ENCODE measurements around the gene ZNF865. TPM values are rescaled to one million over a fixed set of nuclear protein-coding genes. Genes with fewer than 3 reads are reported as not detected.

Gene ZNF865
- polyA plus RNA-seq, 1 experiment: 0.88 TPM

DNA sequence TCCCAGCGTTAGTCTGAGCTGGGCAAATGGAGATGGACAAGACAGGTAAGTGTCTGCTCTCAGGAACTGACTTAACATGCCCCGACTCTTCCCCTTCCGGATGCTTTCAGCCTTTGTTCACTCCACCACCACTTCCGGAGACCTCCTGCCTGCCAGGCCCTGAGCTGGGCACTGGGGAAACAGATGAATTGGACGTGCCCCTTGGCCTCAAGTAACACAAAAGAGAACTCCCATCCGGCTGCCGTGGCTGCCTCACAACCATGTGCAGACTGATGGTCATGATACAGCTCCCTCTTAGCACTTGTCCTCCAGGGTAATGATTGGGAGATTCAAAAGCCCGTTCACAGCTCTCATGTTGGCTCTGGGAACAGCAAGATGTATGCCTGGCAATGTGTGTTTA lies 12.0 kb downstream of the ZNF865 start:
- Histone ChIP-seq H3K27me3 (ENCODE audit: control insufficient read depth, insufficient read depth, low read length) (no peaks in the 10 kb centered on the region), H3K4me3 (ENCODE audit: low read depth, low read length) (no peak overlapping the region), H3K27ac (ENCODE audit: low read depth, low read length) (no peak overlapping the region), H3K9me3 (ENCODE audit: control insufficient read depth, insufficient read depth, low read length) (peaks cover 7% of the 10 kb centered on the region; the same call in 1 of the 2 replicates)
- TF ChIP-seq, protein P1, sequence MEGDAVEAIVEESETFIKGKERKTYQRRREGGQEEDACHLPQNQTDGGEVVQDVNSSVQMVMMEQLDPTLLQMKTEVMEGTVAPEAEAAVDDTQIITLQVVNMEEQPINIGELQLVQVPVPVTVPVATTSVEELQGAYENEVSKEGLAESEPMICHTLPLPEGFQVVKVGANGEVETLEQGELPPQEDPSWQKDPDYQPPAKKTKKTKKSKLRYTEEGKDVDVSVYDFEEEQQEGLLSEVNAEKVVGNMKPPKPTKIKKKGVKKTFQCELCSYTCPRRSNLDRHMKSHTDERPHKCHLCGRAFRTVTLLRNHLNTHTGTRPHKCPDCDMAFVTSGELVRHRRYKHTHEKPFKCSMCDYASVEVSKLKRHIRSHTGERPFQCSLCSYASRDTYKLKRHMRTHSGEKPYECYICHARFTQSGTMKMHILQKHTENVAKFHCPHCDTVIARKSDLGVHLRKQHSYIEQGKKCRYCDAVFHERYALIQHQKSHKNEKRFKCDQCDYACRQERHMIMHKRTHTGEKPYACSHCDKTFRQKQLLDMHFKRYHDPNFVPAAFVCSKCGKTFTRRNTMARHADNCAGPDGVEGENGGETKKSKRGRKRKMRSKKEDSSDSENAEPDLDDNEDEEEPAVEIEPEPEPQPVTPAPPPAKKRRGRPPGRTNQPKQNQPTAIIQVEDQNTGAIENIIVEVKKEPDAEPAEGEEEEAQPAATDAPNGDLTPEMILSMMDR (IDR thresholded peaks at IDR 0.05; ENCODE audit: low read depth, low read length): no peak
- ChIA-PET CTCF (interaction anchor here (1.0 to 1.9 kb wide), 3 partner anchors 11 to 114 kb away, joined by 3 to 11 read pairs (median 5); no protein-coding TSS in a partner anchor), POLR2A (no interaction called here)
- DNase-seq (ENCODE audit: low read depth, low spot score): no peak

DNA sequence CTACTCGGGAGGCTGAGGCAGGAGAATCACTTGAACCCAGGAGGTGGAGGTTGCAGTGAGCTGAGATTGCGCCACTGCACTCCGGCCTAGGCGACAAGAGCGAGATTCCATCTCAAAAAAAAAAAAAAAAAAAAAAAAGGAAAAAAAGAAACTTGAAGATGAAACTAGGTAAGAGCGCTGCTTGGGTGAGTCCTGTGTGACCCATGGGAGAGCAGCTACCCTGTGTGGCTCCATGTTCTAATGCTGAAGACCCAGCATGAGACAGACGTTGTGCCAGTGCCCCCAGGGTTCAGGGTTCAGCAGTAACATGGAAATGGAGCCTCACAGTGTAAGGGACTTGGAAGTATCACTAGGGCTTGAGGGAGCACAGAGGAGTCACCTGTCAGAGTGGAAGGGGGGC lies 13.0 kb downstream of the ZNF865 start:
- Histone ChIP-seq H3K27me3 (ENCODE audit: control insufficient read depth, insufficient read depth, low read length) (no peaks in the 10 kb centered on the region), H3K27ac (ENCODE audit: low read depth, low read length) (no peak overlapping the region), H3K4me3 (ENCODE audit: low read depth, low read length) (no peak overlapping the region), H3K9me3 (ENCODE audit: control insufficient read depth, insufficient read depth, low read length) (peaks cover 7% of the 10 kb centered on the region; the same call in 1 of the 2 replicates)
- CTCF ChIA-PET: interaction anchor here (0.6 to 2.0 kb wide), 4 partner anchors 12 to 151 kb away, joined by 5 to 11 read pairs (median 6); no protein-coding TSS in a partner anchor
- POLR2A ChIA-PET: interaction anchor here (0.5 to 0.7 kb wide), 3 partner anchors 16 to 114 kb away, joined by 3 to 8 read pairs (median 6); no protein-coding TSS in a partner anchor
- DNase-seq (ENCODE audit: low read depth, low spot score): no peak
- TF ChIP-seq, protein P1 (IDR thresholded peaks at IDR 0.05; ENCODE audit: low read depth, low read length): no peak

DNA sequence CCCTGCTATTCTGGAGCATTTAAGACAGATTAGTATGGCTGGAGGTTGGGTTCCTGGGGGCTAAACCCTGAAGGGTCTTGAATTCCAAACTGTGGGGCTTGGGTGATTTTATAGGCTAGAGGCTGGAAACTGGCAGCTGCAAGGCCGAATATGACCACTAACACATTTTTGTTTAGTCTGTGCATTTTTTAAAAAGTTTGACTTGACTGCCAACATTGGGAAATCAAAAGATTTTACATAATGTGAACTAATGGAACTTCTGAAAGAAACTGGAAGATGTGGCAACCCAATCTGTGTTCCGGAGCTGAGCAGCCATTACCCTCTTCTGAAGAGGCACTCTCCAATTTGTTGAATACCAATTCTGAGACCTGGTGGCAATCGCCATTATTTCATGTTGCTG lies 13.8 kb downstream of the ZNF865 start:
- peak overlapping the region; percentile 47 for H3K27ac ChIP-seq (ENCODE audit: low read depth, low read length)
- CTCF ChIA-PET: interaction anchor here (0.6 to 2.0 kb wide), 5 partner anchors 12 to 152 kb away, joined by 3 to 8 read pairs (median 6); partner anchors contain the start of gene ZNF865
- no peak overlapping the region for H3K4me3 ChIP-seq (ENCODE audit: low read depth, low read length)
- TF ChIP-seq, protein P1 (IDR thresholded peaks at IDR 0.05; ENCODE audit: low read depth, low read length): no peak
- POLR2A ChIA-PET: interaction anchor here (0.6 to 0.7 kb wide), 3 partner anchors 19 to 292 kb away, joined by 3 to 5 read pairs (median 3); partner anchors contain the start of gene ZNF524
- peaks cover 7% of the 10 kb centered on the region; the same call in 1 of the 2 replicates for H3K9me3 ChIP-seq (ENCODE audit: control insufficient read depth, insufficient read depth, low read length)
- no peaks in the 10 kb centered on the region for H3K27me3 ChIP-seq (ENCODE audit: control insufficient read depth, insufficient read depth, low read length)
- DNase-seq (ENCODE audit: low read depth, low spot score): no peak

DNA sequence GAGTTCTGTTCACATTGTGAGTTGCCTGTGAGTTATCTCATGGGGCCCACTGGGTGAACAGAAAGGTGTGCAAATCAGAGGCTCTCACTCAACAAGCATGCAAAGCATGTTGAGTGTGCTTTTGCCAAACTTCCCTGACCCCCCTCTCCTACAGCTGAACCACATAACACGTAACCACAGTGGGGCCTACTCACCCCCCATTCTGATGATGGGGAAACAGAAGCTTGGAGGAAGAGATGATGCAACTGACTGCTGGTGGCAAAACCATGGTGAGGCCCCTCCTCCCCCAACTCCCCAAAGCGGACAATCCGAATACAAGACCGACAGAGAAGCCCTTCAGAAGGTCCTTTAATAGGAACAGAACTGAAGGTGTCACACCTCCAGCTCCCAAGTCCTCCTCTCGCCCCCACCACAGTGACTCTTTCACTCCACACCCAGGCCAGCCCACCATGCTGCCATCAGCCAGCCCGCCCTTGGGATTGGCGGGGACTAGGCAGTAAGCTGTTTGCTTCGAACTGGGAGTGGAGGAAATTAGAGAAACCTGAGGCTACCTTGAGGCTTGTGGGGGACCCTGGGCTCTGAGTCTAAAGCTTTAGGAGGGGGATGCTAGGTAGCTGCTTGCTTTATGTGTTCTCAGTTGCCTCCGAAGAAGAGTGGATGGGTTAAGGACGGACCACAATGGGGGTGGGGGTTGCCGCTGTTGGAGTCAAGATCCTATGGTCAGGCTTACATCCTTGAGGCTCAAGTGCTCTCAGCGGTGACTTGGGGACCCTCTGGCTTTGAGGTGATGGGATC lies 15.2 kb downstream of the ZNF865 start:
- H3K4me3 ChIP-seq (ENCODE audit: low read depth, low read length): no peak overlapping the region
- POLR2A ChIA-PET: interaction anchor here (0.5 to 1.3 kb wide), 2 partner anchors 22 to 49 kb away, joined by 4 to 6 read pairs; partner anchors contain the start of gene FIZ1

More for the DNA sequence above, 15.2 kb downstream of the ZNF865 start:
- Histone ChIP-seq H3K27me3 (ENCODE audit: control insufficient read depth, insufficient read depth, low read length) (no peaks in the 10 kb centered on the region), H3K9me3 (ENCODE audit: control insufficient read depth, insufficient read depth, low read length) (peaks cover 4% of the 10 kb centered on the region; the same call in 1 of the 2 replicates), H3K27ac (ENCODE audit: low read depth, low read length) (no peak overlapping the region)
- TF ChIP-seq, protein P1 (IDR thresholded peaks at IDR 0.05; ENCODE audit: low read depth, low read length): no peak
- CTCF ChIA-PET: interaction anchor here (1.2 to 1.5 kb wide), 3 partner anchors 15 to 153 kb away, joined by 3 to 6 read pairs (median 5); partner anchors contain the start of gene ZNF865
- no peak for DNase-seq (ENCODE audit: low read depth, low spot score)

Measured in AG04450 (cell line).